HG03354 (cell line): ENCODE data around the gene PLCXD1.
"Not testable (repeated sequence)": the region's sequence is repeated elsewhere in the genome, so short reads cannot be mapped to it uniquely, and the experiment has no call there.

ENCODE experiments used
- ATAC-seq: cut with Tn5 transposase; IDR thresholded peaks from one replicate; pipeline ENCODE4 v1.9.1; 2021; ENCODE audit warnings: mild to moderate bottlenecking; ENCODE audit not compliant: unreplicated experiment, poor library complexity, severe bottlenecking

Gene PLCXD1

DNA sequence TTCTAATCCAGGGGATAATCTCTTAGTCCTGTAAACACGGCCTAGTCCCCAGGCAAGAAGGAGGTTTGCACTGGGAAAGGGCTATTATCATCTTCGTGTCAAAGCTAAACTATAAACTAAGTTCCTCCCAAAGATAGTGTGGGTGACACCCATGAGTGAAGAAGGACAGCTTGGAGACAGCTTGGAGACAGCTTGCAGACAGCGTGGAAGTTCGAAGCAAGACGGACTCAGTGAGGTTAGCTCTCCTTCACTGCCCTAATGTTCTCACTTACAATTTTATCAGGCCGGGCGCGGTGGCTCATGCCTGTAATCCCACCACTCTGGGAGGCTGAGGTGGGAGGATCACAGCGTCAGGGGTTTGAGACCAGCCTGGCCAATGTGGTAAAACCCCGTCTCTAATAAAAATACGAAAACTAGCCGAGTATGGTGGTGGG, 19.2 kb upstream of the PLCXD1 start:
- peak; percentile 38 for ATAC-seq

DNA sequence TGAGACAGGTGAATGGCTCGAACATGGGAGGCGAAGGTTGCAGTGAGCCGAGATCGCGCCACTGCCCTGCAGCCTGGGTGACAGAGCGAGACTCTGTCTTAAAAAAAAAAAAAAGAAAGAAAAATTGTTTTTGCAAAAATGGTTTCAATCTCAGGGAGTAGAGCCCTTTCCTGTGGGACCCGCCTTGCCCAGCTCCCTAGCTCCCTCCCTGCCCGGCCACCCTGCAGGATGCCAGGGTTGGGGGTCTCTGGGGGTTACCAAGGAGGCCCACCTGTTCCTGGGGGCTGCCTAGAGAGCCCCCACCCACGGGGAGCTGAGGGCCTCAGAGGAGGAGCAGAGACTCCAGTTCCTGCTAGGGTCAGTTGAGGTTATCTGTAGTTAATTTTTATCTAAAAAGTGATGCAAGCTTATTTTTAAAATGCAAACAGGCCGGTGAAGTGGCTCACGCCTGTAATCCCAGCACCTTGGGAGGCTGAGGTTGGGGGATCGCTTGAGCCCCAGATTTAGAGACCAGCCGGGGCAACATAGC, 18.7 kb upstream of the PLCXD1 start:
- ATAC-seq = peak; percentile 87

DNA sequence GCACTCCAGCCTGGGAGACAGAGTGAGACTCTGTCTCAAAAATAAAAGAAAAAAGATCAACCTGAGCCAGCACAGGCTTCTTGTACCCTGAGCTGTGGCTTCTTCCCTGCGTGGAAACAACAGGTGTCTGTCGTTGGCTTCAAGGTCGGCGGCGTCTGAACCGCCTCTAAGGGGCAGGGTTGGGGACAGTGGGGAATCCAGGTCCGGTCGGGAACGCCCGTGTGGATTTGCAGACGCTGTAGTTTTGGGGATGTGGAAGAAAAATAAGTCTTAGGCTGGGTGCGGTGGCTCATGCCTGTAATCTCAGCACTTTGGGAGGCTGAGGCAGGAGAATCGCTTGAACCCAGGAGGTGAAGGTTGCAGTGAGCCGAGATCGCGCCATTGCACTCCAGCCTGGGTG, 17.2 kb upstream of the PLCXD1 start:
- not testable (repeated sequence) for ATAC-seq

DNA sequence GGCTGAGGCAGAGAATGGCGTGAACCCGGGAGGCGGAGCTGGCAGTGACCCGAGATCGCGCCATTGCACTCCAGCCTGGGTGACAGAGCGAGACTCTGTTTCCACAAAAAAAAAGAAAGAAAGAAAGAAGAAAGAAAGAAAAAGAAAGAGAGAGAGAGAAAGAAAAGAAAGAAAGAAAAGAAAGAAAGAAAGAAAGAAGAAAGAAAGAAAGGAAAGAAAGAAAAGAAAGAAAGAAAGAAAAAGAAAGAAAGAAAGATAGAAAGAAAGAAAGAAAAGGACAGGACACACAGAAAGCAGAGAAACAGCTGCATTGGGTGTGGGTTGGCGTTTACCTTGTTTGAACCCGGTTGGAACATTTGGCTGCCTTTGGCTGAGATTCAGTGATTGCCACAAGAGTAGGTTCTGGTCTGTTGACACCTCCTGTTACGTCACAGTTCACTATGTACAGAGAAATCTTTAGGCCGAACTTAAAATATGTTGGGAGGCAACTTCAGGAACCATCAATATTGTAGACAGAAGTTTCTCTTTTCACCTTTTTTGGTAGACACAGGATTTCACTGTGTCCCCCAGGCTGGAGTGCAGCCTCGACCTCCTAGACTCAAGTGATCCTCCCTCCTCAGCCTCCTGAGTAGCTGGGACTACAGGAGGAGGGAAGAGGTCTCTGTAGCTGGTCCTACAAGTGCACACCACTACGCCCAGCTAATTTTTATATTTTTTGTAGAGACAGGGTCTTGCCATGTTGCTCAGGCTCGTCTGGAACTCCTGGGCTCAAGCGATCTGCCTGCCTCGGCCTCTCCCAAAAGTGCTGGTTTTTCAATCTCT, 16.3 kb upstream of the PLCXD1 start:
- ATAC-seq = no peak

DNA sequence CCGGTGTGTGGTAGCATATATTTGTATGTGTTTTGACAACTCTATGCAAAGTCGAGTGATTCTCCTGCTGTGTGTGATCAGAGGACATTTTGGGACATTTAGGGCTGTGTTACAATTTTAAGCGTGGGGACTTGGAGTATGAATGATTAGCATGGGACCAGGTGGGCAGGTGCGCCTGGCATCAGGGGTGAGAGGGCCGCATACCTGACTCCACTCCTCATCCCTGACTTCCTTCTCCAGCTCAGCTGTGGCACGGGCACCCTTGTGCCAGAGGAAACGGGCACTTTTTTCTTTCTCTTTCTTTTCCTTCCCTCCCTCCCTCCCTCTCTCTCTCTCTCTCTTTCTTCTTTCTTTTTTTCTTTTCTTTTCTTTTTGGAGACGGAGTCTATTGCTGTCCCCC, 15.7 kb upstream of the PLCXD1 start:
- no peak for ATAC-seq

DNA sequence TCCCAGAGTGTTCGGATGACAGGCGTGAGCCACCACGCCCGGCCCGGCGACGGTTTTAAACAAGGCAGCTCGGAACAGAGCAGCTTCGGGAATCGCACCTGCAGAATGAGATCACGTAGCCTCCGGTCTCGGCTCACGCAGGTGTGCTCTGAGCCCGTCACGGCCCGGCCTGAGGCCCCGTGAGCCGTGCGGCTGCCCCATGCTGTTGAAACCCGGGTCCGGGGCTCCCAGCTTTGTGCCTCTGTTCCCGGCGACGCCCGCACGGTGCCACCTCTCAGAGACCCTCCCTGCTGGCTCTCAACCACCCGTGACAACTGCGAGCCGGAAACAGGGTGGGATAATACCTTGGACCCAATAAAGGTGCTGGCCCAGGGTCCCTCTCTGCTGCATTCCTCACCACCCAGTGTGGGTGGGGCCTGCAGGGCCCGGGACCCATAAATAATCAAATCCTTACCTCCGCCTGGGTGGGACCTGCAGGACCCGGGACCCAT, 13.4 kb upstream of the PLCXD1 start:
- ATAC-seq = no peak

DNA sequence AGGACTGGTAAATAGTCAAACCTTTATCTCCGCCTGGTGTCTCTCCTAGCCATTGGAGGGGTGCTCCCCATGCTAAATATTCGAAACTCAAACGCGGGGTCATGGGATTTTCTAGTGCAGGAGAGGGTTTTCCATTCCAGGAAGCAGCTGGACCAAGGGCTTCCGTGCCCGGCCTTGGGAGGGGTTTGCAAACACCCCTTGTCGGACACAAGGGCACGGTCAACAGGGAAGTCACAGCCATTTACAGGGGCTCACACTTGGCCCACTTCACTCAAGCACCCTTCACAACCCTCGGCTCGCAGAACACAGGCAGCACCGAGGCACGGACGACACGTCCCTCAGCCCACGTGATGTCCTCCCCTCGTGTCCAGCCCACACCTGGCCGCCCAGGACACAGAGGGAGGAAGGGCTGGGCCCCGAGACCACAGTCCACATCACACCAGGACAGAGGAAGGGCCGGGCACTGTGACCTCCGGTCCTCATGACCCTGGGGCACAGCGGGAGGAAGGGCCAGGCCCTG, 10.3 kb upstream of the PLCXD1 start:
- no peak for ATAC-seq

DNA sequence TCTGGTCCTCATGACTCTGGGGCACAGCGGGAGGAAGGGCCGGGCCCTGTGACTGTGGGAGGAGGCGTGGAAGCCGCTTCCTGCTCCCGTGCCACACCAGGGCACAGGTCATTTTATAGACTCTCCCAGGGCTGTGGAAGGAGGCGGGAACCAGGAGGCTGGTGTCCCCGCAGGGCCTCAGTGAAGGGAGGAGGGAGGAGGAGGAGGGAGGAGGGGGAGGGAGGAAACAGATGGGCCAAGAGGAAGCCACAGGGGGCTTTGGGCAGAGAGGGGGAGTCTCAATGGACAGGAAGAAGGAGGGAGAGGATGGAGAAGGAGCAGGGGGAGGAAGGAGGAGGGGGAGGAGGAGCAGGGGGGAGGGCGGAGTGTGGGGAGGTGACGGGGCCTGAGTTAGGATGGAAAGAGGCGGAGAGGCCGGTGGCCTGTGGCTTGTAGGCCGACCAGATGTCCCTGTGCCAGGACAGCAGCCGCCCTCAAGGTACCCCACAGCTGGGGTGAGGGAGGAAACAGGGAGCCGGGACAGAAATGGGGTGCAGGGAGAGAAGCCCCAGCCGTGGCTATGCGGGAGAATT, 6.2 kb upstream of the PLCXD1 start:
- ATAC-seq = no peak

DNA sequence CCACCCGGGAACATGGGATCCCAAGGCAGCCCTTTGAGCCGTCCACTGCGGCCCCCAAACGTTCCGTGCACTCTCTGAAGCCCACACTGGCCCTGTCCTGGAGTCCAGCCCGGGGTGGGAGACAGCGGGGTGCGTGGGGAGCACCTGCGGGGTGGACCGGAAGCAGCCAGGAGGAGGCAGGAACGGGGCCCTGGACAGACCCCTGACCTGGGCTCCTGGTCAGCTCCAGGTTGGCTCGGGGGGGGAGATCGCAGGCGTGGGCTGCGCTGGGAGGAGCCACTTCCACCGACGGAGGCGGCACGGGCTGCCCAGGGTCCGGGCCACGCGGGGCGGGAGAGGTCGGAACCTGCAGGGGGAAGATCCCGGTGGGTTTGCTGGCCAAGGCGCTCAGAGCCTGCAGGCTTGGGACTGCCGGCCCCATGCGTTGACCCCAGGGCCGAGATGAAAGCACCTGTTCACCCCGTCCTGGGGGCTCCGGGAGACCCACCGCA, 5.7 kb upstream of the PLCXD1 start:
- peak; percentile 32 for ATAC-seq

DNA sequence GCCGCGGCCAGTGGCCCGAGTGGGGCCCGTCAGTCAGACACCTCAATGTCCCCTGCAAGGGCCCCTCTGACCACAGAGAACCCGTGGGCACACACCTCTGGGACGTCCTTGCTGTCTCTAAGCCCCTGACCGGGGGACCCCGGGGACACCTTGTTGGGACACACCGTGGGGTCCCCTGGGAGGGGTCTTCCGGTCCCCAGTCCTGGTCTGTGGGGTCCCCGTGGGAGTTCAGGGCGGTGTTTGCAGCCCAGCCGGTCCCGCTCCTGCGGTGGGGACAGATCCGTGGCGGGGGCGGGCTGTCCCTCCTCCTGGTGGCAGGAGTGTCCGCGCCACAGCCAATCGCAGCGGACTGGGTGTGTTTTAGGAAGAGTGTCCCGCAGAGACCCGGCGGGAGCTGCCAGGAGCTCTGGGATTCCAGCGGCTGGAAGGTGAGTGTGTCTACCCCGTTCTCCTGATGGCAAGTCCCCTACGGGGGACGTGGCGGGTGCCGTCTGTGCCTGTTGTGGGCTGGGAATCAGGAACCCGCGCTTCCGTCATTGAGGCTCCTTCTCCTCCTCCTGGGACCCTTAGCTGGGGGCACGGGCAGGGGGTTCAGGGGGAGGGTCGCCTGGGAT, 5.1 kb upstream of the PLCXD1 start:
- ATAC-seq = peak; percentile 84

DNA sequence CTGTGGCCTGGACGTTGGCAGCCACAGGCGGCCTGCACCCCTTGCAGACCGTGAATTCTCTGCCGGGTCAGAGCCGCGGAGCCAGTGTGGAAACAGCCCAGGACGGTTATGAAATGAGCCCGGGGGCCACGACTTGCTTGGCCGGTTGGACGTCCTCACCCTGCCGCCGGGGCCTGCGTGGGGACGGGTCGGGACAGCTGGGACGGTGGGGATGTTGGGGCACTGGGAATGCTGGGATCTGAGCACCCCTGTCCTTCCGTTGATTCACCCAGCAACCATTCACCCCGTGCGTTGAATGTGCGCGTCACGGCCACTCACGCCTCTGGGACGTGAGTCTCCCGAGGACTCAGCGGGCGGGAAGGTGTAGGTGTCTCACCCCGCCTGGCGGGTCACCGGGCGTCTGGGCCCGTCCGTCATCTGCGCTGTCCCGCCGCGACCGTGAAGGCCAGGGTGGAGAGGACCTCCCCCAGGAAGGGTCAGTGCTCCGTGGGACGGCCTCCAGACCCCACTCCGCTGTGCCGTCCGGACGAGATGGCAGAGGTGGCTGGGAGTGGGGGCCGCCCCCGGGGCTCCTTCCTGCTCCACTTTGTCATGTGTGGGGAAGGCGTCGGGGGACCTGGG, 4.5 kb upstream of the PLCXD1 start:
- peak; percentile 57 for ATAC-seq

DNA sequence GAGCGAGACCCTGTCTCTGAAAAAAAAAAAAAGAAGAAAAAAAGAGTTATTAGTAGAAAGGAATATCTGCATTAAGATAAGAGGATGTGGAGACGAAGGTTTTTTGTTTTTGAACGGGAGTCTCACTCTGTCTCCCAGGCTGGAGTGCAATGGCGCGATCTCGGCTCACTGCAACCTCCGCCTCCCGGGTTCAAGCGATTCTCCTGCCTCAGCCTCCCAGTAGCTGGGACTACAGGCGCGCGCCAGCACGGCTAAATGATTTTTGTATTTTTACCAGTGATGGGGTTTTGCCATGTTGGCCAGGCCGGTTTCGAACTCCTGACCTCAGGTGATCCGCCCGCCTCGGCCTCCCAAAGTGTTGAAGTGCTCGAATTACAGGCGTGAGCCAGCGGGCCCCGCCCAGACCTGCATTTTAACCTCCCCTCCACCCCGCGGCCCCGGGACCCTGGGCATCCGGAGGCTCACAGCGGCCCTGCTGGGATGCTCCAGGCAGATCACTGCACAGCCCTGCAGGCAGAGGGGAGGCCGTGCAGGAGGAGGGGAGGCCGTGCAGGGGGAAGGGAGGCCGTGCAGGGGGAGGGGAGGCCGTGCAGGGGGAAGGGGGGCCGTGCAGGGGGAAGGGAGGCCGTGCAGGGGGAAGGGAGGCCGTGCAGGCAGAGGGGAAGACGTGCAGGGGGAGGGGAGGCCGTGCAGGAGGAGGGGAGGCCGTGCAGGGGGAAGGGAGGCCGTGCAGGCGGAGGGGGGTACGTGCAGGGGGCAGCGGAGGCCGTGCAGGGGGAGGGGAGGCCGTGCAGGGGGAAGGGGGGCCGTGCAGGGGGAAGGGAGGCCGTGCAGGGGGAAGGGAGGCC, 1.2 kb upstream of the PLCXD1 start:
- not testable (repeated sequence) for ATAC-seq

DNA sequence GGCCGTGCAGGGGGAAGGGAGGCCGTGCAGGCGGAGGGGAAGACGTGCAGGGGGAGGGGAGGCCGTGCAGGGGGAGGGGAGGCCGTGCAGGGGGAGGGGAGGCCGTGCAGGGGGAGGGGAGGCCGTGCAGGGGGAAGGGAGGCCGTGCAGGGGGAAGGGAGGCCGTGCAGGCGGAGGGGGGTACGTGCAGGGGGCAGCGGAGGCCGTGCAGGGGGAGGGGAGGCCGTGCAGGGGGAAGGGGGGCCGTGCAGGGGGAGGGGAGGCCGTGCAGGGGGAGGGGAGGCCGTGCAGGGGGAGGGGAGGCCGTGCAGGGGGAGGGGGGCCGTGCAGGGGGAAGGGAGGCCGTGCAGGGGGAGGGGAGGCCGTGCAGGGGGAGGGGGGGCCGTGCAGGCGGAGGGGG, 459 bp upstream of the PLCXD1 start:
- ATAC-seq = not testable (repeated sequence)

DNA sequence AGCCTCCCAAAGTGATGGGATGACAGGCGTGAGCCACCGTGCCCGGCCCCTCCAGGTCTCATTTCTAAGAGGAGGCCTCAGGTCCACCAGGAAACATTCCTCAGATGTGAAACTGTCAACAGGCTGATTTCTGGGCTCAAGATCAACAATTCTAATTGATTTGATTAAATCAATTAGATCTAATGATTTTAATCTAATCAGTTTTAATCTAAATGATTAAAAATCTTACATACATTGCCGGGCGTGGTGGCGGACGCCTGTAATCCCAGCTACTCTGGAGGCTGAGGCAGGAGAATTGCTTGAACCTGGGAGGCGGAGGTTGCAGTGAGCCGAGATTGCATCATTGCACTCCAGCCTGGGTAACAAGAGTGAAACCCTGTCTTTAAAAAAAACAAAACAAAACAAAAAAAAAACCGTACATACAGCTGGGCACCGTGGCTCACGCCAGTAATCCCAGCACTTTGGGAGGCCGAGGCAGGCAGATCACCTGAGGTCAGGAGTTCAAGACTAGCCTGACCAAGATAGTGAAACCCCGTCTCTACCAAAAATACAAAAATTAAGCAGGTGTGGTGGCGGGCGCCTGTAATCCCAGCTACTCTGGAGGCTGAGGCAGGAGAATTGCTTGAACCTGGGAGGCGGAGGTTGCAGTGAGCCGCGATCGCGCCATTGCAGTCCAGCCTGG, 960 bp downstream of the PLCXD1 start:
- not testable (repeated sequence) for ATAC-seq

DNA sequence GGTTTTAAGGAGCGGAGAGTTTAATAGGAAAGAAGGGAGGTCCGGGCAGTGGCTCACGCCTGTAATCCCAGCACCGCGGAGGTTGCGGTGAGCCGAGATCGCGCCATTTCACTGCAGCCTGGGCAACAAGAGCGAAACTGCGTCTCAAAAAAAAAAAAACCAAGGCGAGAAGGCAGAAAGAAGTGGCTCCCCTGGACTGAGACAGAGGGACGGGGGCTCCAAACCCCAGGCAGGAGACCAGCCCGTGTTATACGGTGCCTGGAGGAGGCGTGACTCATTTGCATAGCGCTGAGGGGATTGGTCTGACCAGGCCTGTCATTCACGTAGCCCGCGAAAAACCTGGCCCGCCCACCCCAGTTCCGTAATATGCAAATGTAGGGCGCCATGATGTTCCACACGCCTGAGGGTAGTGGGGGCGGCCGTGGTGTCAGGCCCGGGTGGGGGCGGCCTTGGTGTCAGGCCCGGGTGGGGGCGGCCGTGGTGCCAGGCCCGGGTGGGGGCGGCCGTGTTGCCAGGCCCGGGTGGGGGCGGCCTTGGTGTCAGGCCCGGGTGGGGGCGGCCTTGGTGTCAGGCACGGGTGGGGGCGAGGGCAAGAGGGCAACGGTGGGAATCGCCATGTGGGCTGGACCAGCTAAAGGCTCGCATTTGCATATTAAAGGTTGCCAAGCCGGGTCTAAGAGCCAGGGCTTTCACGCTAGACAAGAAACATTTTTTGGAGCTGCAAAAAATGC, 2.1 kb downstream of the PLCXD1 start:
- peak; percentile 100 for ATAC-seq

DNA sequence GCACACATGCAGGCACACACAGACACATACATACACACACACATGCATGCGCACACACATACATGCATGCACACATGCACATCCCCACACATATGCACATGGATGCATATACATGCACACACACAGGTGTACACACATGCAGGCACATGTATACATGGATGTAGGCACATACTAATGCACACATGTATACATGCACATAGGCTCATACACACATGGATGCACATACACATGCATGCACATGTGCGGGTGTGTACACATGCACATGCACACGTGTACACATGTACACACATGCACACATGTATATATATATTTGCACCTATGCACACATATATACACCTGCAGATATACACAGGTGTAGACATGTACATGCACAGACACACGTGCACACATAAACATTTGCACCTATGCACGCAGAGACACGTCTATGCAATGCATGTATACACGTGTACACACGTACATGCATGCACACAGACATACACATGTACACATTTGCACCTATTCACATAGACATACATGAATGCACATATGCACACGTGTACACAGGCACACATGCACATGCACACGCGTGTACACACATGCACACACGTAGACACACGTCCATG, 4.0 kb downstream of the PLCXD1 start:
- ATAC-seq = no peak

DNA sequence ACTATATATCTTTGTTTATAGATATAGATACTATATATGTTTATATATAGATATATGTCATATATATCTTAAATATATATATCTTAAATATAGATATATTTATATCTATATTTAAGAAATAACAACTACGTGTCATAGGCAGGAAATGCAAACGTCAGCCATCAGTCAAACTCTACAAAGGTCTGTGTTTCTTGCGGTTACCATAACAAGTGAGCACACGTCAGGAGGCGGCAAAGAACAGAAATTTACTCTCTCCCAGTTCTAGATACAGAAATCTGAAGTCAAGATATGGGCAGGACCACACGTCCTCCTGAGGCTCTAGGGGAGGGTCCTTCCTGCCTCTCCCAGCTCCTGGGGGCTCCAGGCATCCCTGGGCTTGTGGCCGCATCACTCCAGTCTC, 6.5 kb downstream of the PLCXD1 start:
- ATAC-seq = no peak
